Kidney epithelial cell (primary cell): ENCODE results near the gene ADAMTS6. TPM values are rescaled to one million over a fixed set of nuclear protein-coding genes. Genes with fewer than 3 reads are reported as not detected.

ENCODE experiments used
- DNase-seq: peaks from one replicate; pipeline ENCODE4 v3.0.0-alpha.2; 2010; ENCODE audit warnings: low read depth
- H3K27me3 ChIP-seq: 2 replicates; pipeline ENCODE4 v1.6.0; 2011; ENCODE audit warnings: low read length; ENCODE audit not compliant: control insufficient read depth, insufficient read depth
- H3K36me3 ChIP-seq: 2 replicates; pipeline ENCODE4 v1.5.1; 2011; ENCODE audit warnings: low read length; ENCODE audit not compliant: control insufficient read depth, insufficient read depth
- H3K4me3 ChIP-seq: 2 replicates; pipeline ENCODE4 v1.5.1; 2011; ENCODE audit warnings: low read depth, mild to moderate bottlenecking, control low read depth, low read length
- total RNA-seq: library from RNA; depleted of rRNA; stranded (reverse); fragments of >200 nt; gene quantifications from 2 replicates; pipeline ENCODE4 v1.2.3, GENCODE V29; 2015
- TF ChIP-seq, protein P1 (sequence below): IDR thresholded peaks from 2 replicates; pipeline ENCODE4 v1.5.1; 2011; ENCODE audit warnings: mild to moderate bottlenecking, moderate library complexity, low read length, control low read depth, inconsistent platforms; ENCODE audit not compliant: insufficient read depth, poor library complexity, severe bottlenecking

The ADAMTS6 gene
- total RNA-seq, 1 donor from 2014 or later = 15.3 TPM

DNA sequence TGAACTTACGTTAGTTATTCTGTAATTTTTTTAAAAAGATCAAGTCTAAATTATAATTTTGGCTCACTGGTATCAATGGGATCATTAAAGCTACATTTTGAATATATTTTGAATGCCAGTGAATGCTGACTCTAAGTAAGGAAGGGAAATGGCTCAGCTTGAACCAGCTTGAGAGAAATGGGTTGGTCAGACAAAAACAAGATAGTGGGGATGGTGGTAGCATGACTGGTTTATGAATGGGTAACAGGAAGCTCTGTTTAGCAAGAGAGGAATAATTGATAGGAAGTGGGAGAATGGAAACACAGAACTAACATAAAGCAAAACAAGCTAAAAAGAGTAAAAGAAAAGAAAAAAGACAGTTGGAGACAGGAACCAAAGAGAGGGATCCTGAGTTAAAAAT, 220.2 kb downstream of the ADAMTS6 start:
- Histone ChIP-seq H3K4me3 (no peak overlapping the region), H3K27me3 (no peaks in the 10 kb centered on the region), H3K36me3 (no peaks in the 10 kb centered on the region)
- DNase-seq = no peak
- TF ChIP-seq, protein P1, sequence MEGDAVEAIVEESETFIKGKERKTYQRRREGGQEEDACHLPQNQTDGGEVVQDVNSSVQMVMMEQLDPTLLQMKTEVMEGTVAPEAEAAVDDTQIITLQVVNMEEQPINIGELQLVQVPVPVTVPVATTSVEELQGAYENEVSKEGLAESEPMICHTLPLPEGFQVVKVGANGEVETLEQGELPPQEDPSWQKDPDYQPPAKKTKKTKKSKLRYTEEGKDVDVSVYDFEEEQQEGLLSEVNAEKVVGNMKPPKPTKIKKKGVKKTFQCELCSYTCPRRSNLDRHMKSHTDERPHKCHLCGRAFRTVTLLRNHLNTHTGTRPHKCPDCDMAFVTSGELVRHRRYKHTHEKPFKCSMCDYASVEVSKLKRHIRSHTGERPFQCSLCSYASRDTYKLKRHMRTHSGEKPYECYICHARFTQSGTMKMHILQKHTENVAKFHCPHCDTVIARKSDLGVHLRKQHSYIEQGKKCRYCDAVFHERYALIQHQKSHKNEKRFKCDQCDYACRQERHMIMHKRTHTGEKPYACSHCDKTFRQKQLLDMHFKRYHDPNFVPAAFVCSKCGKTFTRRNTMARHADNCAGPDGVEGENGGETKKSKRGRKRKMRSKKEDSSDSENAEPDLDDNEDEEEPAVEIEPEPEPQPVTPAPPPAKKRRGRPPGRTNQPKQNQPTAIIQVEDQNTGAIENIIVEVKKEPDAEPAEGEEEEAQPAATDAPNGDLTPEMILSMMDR = no peak

DNA sequence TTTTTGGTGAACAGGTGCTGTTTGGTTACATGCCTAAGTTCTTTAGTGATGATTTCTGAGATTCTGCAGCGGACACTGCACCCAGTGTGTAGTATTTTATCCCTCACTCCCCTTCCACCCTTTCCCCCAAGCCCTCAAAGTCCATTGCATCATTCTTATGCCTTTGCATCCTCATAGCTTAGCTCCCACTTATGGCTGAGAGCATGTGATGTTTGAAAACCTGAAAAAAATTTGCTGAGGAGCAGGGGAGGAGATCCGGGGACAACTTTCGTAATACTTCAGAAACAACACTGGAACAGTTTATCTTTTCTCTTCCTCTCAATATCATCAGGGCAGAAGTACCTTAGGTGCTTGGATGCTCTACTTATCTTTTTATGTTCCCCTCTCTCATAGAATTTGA, 226.4 kb downstream of the ADAMTS6 start:
- no peak overlapping the region for H3K4me3 ChIP-seq
- no peak for DNase-seq
- no peaks in the 10 kb centered on the region for H3K27me3 ChIP-seq
- no peaks in the 10 kb centered on the region for H3K36me3 ChIP-seq
- TF ChIP-seq, protein P1 = no peak

DNA sequence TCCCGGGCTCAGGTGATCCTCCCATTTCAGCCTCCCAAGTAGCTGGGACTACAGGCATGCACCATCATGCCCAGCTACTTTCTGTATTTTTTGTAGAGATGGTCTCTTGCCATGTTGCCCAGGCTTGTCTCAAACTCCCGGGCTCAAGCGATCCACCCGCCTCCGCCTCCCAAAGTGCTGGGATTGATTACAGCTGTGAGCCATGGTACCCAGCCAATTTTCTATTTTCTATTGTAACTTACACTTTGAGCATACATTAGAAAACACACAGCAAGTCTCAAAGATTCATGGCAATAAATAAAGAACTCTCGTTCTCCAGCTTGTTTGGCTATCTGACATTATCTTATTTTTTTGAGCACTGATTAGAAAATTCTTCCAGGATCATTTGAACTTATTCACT, 228.7 kb downstream of the ADAMTS6 start:
- no peaks in the 10 kb centered on the region for H3K36me3 ChIP-seq
- H3K4me3 ChIP-seq = no peak overlapping the region
- TF ChIP-seq, protein P1 = no peak
- no peak for DNase-seq
- no peaks in the 10 kb centered on the region for H3K27me3 ChIP-seq

DNA sequence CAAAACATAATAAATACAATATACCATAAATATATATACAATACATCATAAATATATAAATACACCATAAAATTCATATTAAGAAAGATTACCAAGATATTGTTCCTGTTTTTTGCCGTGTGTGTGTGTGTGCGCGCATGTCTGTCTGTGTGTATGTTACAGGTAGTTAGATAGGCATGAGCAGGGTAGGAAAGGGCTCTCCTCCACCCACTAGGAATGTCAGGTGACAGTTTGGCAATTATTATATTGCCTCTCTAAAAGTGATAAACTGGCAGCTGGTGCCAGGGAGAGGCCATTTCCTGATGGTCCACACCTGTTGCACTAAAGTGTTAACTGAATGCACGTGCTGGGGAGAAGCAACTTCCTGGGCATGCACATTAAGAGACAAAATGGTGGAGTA, 232.8 kb downstream of the ADAMTS6 start:
- DNase-seq = no peak
- Histone ChIP-seq H3K36me3 (no peaks in the 10 kb centered on the region), H3K27me3 (no peaks in the 10 kb centered on the region), H3K4me3 (no peak overlapping the region)
- TF ChIP-seq, protein P1 = no peak

DNA sequence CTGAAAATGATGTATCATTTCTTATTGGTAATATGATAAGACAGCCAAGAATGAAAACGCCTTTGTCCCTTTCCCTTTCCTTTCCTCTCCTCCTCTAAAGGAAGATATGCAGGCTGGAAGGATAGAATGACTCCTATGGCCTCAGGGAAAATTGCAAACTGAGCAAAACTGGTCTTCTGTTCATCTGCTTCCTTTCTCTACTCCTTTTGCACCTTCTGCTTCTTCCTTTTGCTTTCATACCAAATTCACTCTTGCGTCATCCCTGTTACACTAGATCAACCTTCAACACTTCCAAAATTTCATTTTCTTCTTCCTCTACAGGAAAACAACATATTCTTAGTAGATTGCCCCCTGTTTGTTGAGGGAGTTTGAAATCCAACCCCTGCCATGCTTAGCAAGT, 234.1 kb downstream of the ADAMTS6 start:
- H3K27me3 ChIP-seq = no peaks in the 10 kb centered on the region
- DNase-seq = no peak
- H3K36me3 ChIP-seq = no peaks in the 10 kb centered on the region
- H3K4me3 ChIP-seq = no peak overlapping the region
- TF ChIP-seq, protein P1 = no peak

DNA sequence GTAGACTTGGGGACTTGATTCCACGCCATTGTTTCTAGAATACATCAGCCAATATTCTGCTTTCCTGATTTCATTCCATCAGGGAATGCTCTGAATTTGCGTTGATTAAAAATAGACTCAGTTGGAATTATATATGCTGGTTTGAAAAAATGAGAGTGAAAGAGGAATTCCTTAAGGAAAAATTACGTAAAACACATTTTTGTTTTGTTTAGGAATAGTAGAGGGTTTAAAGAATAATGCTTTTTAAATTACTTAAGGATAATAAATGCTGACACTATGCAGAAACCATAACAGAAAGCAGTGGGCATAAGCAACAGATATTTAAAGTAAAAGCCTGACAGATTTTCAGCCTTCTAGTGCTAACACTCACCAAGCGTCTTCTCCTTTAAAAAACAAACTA, 235.0 kb downstream of the ADAMTS6 start:
- no peak for DNase-seq
- H3K4me3 ChIP-seq = no peak overlapping the region
- TF ChIP-seq, protein P1 = no peak
- no peaks in the 10 kb centered on the region for H3K36me3 ChIP-seq
- no peaks in the 10 kb centered on the region for H3K27me3 ChIP-seq
